GM12891 (cell line): Measurements from ENCODE around the gene PPHLN1.
A peak's percentile ranks its signal among the peaks of the same experiment; 100 is the strongest.

Experiments
- PAX5 ChIP-seq: IDR thresholded peaks from 2 replicates; pipeline ENCODE4 v1.6.1; 2011; ENCODE audit warnings: low read length, moderate library complexity, mild to moderate bottlenecking; ENCODE audit not compliant: insufficient read depth, severe bottlenecking
- POLR2A ChIP-seq: IDR thresholded peaks from 2 replicates; pipeline ENCODE4 v1.6.1; 2011; ENCODE audit warnings: low read depth, low read length, control low read depth
- POLR2AphosphoS5 ChIP-seq: IDR thresholded peaks from 2 replicates; pipeline ENCODE4 v1.6.1; 2011; ENCODE audit warnings: low read depth, low read length, control low read depth
- POU2F2 ChIP-seq: IDR thresholded peaks from 2 replicates; pipeline ENCODE4 v1.6.1; 2011; ENCODE audit warnings: low read depth, mild to moderate bottlenecking, control low read depth, low read length, moderate library complexity
- SPI1 ChIP-seq: IDR thresholded peaks from 2 replicates; pipeline ENCODE4 v1.6.1; 2011; ENCODE audit warnings: low read depth, low read length, control low read depth
- TAF1 ChIP-seq: IDR thresholded peaks from 2 replicates; pipeline ENCODE4 v1.6.1; 2011; ENCODE audit warnings: low read depth, low read length, control low read depth

DNA sequence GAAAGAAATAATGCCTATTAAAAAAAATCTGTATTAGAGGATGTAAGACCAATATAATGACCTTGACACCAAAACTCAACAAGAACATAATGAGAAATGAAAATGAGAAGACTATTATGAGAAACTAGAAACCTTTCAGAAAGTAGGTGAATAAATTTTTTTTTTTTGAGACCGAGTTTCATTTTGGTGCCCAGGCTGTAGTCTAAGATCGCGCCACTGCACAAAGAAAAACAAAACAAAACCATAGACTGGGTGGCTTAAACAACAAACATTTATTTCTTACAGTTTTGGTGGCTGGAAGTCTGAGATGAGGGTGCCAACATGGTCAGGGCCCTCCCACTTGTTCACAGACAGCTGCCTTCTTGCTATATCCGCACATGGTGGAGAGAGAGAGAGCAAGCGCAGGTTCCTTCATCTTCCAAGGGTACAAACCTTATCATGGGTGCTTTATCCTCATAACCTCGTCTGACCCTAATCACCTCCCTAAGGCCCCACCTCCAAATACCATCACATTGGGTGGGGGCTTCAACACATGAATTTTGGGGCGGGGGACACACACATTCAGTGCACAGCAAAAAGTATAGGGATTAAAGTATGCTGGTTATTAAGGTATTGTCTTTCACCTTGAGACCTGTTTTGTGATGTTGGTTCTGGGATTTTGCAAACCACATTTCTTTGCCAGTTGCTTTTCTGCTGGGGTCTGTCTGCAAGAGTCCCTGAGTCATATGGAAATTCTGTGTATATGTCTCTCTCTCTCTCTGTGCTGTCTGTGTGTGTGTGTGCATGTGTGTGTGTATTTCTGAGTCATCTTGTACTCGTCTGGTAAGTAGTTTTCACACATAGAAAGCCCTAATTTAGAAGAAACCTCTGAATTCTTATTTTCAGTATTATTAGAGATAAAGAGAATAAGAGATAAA is 26.3 kb upstream of the PPHLN1 start:
- no peak for TF ChIP-seq SPI1
- TF ChIP-seq POLR2AphosphoS5 = no peak
- TF ChIP-seq TAF1 = no peak
- no peak for TF ChIP-seq POLR2A
- TF ChIP-seq POU2F2 = peak; percentile 93
- TF ChIP-seq PAX5 = no peak
